KMS-11 (cell line): ENCODE results near the gene NAA25.
"Not testable (repeated sequence)": the region's sequence is repeated elsewhere in the genome, so short reads cannot be mapped to it uniquely, and the experiment has no call there.

Experiments
- H2AFZ ChIP-seq: fragments of 200-600 bp; sonication (generic); 2 replicates; pipeline ENCODE4 v1.6.1; 2016; ENCODE audit warnings: antibody characterized with exemption, mixed run types, low read depth
- H3K27ac ChIP-seq: fragments of 200-600 bp; sonication (generic); 2 replicates; pipeline ENCODE4 v1.6.1; 2016; ENCODE audit warnings: mild to moderate bottlenecking, mixed run types
- H3K27me3 ChIP-seq: fragments of 200-600 bp; sonication (generic); 2 replicates; pipeline ENCODE4 v1.6.1; 2017; ENCODE audit warnings: mild to moderate bottlenecking, low read depth, mixed run types, moderate library complexity; ENCODE audit not compliant: insufficient read depth
- H3K36me3 ChIP-seq: fragments of 200-600 bp; sonication (generic); 2 replicates; pipeline ENCODE4 v1.6.1; 2017; ENCODE audit warnings: mild to moderate bottlenecking, mixed run types; ENCODE audit not compliant: insufficient read depth
- H3K4me1 ChIP-seq: fragments of 200-600 bp; sonication (generic); 2 replicates; pipeline ENCODE4 v1.6.1; 2016; ENCODE audit warnings: mild to moderate bottlenecking, low read depth, mixed run types; ENCODE audit not compliant: poor library complexity, severe bottlenecking
- H3K4me2 ChIP-seq: fragments of 200-600 bp; sonication (generic); 2 replicates; pipeline ENCODE4 v1.7.0; 2016; ENCODE audit warnings: mild to moderate bottlenecking, mixed run types
- H3K4me3 ChIP-seq: fragments of 200-600 bp; sonication (generic); IDR thresholded peaks from 2 replicates; pipeline ENCODE4 v1.6.1; 2017; ENCODE audit warnings: low read depth, low read length, mixed read lengths; ENCODE audit not compliant: insufficient read depth
- H3K79me2 ChIP-seq: fragments of 200-600 bp; sonication (generic); 2 replicates; pipeline ENCODE4 v1.6.1; 2016; ENCODE audit warnings: low read depth, mixed run types; ENCODE audit not compliant: insufficient read depth
- H3K9ac ChIP-seq: fragments of 200-600 bp; sonication (generic); 2 replicates; pipeline ENCODE4 v1.6.1; 2016; ENCODE audit warnings: mild to moderate bottlenecking, mixed run types
- H4K20me1 ChIP-seq: fragments of 200-600 bp; sonication (generic); 2 replicates; pipeline ENCODE4 v1.6.1; 2016; ENCODE audit warnings: mild to moderate bottlenecking, mixed run types; ENCODE audit not compliant: insufficient read depth
- TF ChIP-seq, protein P1 (sequence below): fragments of 200-600 bp; sonication (generic); conservative IDR thresholded peaks from 2 replicates; pipeline ENCODE4 v1.6.1; 2017; ENCODE audit warnings: low read depth, mild to moderate bottlenecking, antibody characterized with exemption, low read length, moderate library complexity, mixed read lengths

NAA25 gene

DNA sequence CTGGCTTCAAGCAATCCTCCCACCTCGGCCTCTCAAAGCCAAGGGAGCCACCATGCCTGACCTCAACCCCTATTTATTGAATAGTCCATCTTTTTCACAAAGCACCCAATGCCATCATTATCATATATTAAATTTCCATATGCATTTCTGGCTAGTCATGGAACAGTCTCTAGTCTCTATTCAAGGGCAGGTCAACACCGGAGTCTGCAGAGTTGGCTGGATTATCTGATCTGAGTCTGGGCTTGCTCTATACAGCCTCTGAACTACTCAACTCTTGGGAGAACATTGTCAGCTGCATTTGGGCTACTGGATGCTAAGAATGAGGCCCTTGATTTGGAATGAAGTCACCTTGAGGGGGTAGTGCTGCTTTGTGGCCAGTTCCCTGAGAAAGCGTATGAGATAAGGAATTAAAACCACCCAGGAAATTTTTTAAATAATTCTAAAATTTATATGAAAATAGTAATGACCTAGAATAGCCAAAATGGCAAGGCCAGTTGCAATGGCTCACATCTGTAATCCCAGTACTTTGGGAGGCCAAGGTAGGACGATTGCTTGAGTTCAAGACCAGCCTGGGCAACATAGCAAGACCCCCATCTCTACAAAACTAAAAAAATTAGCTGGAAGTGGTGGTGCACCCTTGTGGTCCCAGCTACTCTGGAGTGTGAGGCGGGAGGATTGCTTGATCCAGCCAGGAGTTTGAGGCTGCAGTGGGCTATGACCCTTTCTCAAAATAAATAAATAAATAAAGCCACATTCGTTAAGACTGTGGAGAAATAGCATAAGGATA is 6.9 kb upstream of the NAA25 start:
- no peak overlapping the region for H3K4me2 ChIP-seq
- H3K36me3 ChIP-seq = no peaks in the 10 kb centered on the region
- no peaks in the 10 kb centered on the region for H3K27me3 ChIP-seq
- H4K20me1 ChIP-seq = no peaks in the 10 kb centered on the region
- H2AFZ ChIP-seq = no peak overlapping the region
- no peaks in the 10 kb centered on the region for H3K79me2 ChIP-seq
- peaks cover under 1% of the 10 kb centered on the region for H3K4me1 ChIP-seq
- H3K9ac ChIP-seq = no peak overlapping the region
- H3K4me3 ChIP-seq = no peak overlapping the region
- TF ChIP-seq, protein P1, sequence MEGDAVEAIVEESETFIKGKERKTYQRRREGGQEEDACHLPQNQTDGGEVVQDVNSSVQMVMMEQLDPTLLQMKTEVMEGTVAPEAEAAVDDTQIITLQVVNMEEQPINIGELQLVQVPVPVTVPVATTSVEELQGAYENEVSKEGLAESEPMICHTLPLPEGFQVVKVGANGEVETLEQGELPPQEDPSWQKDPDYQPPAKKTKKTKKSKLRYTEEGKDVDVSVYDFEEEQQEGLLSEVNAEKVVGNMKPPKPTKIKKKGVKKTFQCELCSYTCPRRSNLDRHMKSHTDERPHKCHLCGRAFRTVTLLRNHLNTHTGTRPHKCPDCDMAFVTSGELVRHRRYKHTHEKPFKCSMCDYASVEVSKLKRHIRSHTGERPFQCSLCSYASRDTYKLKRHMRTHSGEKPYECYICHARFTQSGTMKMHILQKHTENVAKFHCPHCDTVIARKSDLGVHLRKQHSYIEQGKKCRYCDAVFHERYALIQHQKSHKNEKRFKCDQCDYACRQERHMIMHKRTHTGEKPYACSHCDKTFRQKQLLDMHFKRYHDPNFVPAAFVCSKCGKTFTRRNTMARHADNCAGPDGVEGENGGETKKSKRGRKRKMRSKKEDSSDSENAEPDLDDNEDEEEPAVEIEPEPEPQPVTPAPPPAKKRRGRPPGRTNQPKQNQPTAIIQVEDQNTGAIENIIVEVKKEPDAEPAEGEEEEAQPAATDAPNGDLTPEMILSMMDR = no peak
- no peak overlapping the region for H3K27ac ChIP-seq

DNA sequence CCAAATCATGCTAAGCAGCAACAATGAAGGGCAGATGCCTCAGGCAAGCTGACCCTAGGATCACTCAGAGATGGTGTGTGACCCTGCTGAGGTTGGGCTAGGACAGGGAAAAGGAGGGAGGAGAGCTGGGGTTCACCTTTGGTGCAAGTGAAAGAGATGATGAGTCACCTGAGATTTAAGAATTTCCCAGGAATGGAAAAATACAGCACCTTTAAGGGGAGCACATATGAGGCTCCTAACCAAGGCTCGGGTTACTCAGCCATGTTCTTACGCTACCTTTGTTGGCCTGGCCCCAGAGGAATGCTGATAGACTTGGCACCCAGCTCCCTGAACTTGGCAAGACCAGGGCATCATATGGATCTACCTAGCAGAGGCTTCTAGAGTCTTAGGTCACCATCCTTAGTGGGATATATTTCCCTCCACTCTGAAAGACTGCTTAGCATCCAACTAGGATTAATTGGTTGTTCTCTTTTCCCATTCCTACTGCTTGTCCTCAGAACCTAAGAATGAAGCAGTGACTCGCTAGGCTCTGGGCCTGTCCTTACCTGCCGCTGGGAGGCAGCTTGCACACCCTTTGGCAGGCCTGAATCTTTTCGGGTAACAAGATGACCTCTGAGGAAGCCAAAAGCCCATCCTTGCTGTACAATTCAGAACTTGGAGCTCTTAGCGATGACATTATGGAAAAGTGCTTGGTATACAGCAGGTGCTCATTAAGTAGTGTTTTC is 4.0 kb upstream of the NAA25 start:
- Histone ChIP-seq H3K27me3 (no peaks in the 10 kb centered on the region), H3K9ac (no peak overlapping the region), H2AFZ (no peak overlapping the region), H3K79me2 (peaks cover 10% of the 10 kb centered on the region), H3K27ac (no peak overlapping the region), H3K4me2 (no peak overlapping the region), H3K36me3 (no peaks in the 10 kb centered on the region), H4K20me1 (no peaks in the 10 kb centered on the region), H3K4me1 (peaks cover 5% of the 10 kb centered on the region), H3K4me3 (no peak overlapping the region)
- TF ChIP-seq, protein P1 = no peak

DNA sequence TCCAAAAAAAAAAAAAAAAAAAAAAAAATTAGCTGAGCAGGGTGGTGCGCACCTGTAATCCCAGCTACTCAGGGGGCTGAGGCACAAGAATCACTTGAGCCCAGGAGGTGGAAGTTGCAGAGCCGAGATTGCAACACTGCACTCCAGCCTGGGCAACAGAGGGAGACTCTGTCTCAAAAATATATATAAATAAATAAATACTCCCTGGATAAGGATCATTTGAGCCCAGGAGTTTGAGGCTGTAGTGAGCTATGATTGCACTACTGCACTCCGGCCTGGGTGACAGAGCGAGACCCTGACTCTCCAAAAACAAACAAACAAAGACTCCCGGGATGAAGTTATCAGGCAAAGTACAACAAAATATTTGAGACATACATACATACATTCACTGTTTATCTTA is 3.3 kb upstream of the NAA25 start:
- H4K20me1 ChIP-seq = no peaks in the 10 kb centered on the region
- no peak overlapping the region for H3K4me2 ChIP-seq
- peaks cover 11% of the 10 kb centered on the region for H3K4me1 ChIP-seq
- no peaks in the 10 kb centered on the region for H3K36me3 ChIP-seq
- H3K79me2 ChIP-seq = peaks cover 16% of the 10 kb centered on the region
- no peak overlapping the region for H3K4me3 ChIP-seq
- TF ChIP-seq, protein P1 = no peak
- H2AFZ ChIP-seq = no peak overlapping the region
- no peak overlapping the region for H3K27ac ChIP-seq
- H3K27me3 ChIP-seq = no peaks in the 10 kb centered on the region
- no peak overlapping the region for H3K9ac ChIP-seq

DNA sequence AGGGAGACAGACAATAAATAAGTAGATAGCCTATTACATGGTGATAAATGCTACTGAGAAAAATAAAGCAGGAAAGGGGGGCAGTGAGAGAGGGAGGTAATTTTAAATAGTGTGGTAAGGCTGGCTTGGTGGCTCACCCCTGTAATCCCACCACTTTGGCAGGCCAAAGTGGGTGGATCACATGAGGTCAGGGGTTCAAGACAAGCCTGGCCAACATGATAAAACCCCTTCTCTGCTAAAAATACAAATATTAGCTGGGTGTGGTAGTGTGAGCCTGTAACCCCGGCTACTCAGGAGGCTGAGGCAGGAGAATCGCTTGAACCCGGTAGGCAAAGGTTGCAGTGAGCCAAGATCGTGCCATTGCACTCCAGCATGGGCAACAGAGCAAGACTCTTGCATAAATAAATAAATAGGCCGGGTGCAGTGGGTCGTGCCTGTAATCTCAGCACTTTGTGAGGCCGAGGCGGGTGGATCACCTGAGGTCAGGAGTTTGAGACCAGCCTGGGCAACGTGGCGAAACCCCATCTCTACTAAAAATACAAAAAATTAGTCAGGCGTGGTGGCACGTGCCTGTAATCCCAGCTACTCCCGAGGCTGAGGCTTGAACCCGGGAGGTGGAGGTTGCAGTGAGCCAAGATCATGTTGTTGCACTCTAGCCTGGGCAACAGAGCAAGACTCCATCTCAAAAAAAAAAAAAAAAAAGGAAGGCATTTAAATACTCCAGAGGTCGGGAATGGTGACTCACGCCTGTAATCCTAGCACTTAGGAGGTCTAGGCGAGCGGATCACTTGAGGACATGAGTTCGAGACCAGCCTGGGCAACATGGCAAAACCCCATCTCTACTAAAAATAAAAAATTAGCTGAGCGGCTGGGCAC is 2.4 kb upstream of the NAA25 start:
- not testable (repeated sequence) for H3K27me3 ChIP-seq, H3K36me3 ChIP-seq, H3K9ac ChIP-seq, H3K27ac ChIP-seq, H3K4me3 ChIP-seq, H2AFZ ChIP-seq, H4K20me1 ChIP-seq, H3K4me2 ChIP-seq
- peaks cover 20% of the 10 kb centered on the region for H3K4me1 ChIP-seq
- H3K79me2 ChIP-seq = peaks cover 25% of the 10 kb centered on the region
